ENCODE measurements around the gene FOSL2.
"Not testable (repeated sequence)": the region's sequence is repeated elsewhere in the genome, so short reads cannot be mapped to it uniquely, and the experiment has no call there.

FOSL2 gene

GRCh38 chr2:28371728-28372127, 20.9 kb upstream of the FOSL2 start:
- in situ Hi-C loops (cut with MboI; ENCODE audit: low sequenced_read_pairs): not testable (repeated sequence)

GRCh38 chr2:28373854-28374253, 18.8 kb upstream of the FOSL2 start:
- in situ Hi-C loops (cut with MboI; ENCODE audit: low sequenced_read_pairs): no loop called here

- in situ Hi-C loops (cut with MboI; ENCODE audit: low sequenced_read_pairs): no loop called here
Observed at GRCh38 chr2:28374331-28374730, 18.3 kb upstream of the FOSL2 start.

- in situ Hi-C loops (cut with MboI; ENCODE audit: low sequenced_read_pairs): no loop called here
Observed at GRCh38 chr2:28375236-28375635, 17.4 kb upstream of the FOSL2 start.

- in situ Hi-C loops (cut with MboI; ENCODE audit: low sequenced_read_pairs): no loop called here
Observed at GRCh38 chr2:28375742-28376631, 16.7 kb upstream of the FOSL2 start.

- in situ Hi-C loops (cut with MboI; ENCODE audit: low sequenced_read_pairs): no loop called here
Observed at GRCh38 chr2:28377195-28377816, 15.4 kb upstream of the FOSL2 start.

GRCh38 chr2:28377984-28378678, 14.5 kb upstream of the FOSL2 start:
- in situ Hi-C loops (cut with MboI; ENCODE audit: low sequenced_read_pairs): no loop called here

GRCh38 chr2:28378679-28379584, 13.7 kb upstream of the FOSL2 start:
- in situ Hi-C loops (cut with MboI; ENCODE audit: low sequenced_read_pairs): no loop called here

GRCh38 chr2:28380219-28380618, 12.4 kb upstream of the FOSL2 start:
- in situ Hi-C loops (cut with MboI; ENCODE audit: low sequenced_read_pairs): no loop called here

- in situ Hi-C loops (cut with MboI; ENCODE audit: low sequenced_read_pairs): no loop called here
Observed at GRCh38 chr2:28381225-28382180, 11.2 kb upstream of the FOSL2 start.

- in situ Hi-C loops (cut with MboI; ENCODE audit: low sequenced_read_pairs): no loop called here
Observed at GRCh38 chr2:28382755-28383154, 9.9 kb upstream of the FOSL2 start.

- in situ Hi-C loops (cut with MboI; ENCODE audit: low sequenced_read_pairs): no loop called here
Observed at GRCh38 chr2:28387082-28387960, 5.3 kb upstream of the FOSL2 start.

GRCh38 chr2:28389399-28390240, 3.0 kb upstream of the FOSL2 start:
- in situ Hi-C loops (cut with MboI; ENCODE audit: low sequenced_read_pairs): no loop called here

- in situ Hi-C loops (cut with MboI; ENCODE audit: low sequenced_read_pairs): no loop called here
Observed at GRCh38 chr2:28390241-28390745, 2.4 kb upstream of the FOSL2 start.

- in situ Hi-C loops (cut with MboI; ENCODE audit: low sequenced_read_pairs): no loop called here
Observed at GRCh38 chr2:28390746-28391563, 1.7 kb upstream of the FOSL2 start.

GRCh38 chr2:28391564-28392296, 928 bp upstream of the FOSL2 start:
- in situ Hi-C loops (cut with MboI; ENCODE audit: low sequenced_read_pairs): no loop called here

Data from hTERT RPE-1 (cell line).